Choroid plexus epithelial cell (primary cell): Measurements from ENCODE around the gene COL5A1.
"Not testable (repeated sequence)": the region's sequence is repeated elsewhere in the genome, so short reads cannot be mapped to it uniquely, and the experiment has no call there.

Experiments
- DNase-seq: peaks from one replicate; pipeline ENCODE4 v3.0.0-alpha.2; 2010; ENCODE audit warnings: low read depth
- H3K4me3 ChIP-seq: 2 replicates; pipeline ENCODE4 v1.5.1; 2011; ENCODE audit warnings: low read depth, mild to moderate bottlenecking, control low read depth, low read length, moderate library complexity
- CTCF ChIP-seq: conservative IDR thresholded peaks from 2 replicates; pipeline ENCODE4 v1.5.1; 2011; ENCODE audit warnings: low read depth, mild to moderate bottlenecking, control low read depth, inconsistent platforms, low read length, moderate library complexity

Gene COL5A1

GRCh38 chr9:134663753-134664415 lies 22.3 kb downstream of the COL5A1 start:
- peak; percentile 60 for TF ChIP-seq CTCF
- DNase-seq, result no peak
- no peak overlapping the region for H3K4me3 ChIP-seq

- no peak for TF ChIP-seq CTCF
- H3K4me3 ChIP-seq, result no peak overlapping the region
- no peak for DNase-seq
Observed at GRCh38 chr9:134664446-134664845, 22.8 kb downstream of the COL5A1 start.

- H3K4me3 ChIP-seq, result no peak overlapping the region
- no peak for DNase-seq
- TF ChIP-seq CTCF, result no peak
Observed at GRCh38 chr9:134666208-134666607, 24.6 kb downstream of the COL5A1 start.

GRCh38 chr9:134666831-134667230 lies 25.2 kb downstream of the COL5A1 start:
- no peak for TF ChIP-seq CTCF
- no peak for DNase-seq
- H3K4me3 ChIP-seq, result no peak overlapping the region

- DNase-seq, H3K4me3 ChIP-seq: not testable (repeated sequence)
Observed at GRCh38 chr9:134668977-134669376, 27.4 kb downstream of the COL5A1 start.

GRCh38 chr9:134669399-134669955 lies 27.9 kb downstream of the COL5A1 start:
- H3K4me3 ChIP-seq, result no peak overlapping the region
- peak; percentile 57 for DNase-seq
- no peak for TF ChIP-seq CTCF

- TF ChIP-seq CTCF, result no peak
- H3K4me3 ChIP-seq, result no peak overlapping the region
- DNase-seq, result peak; percentile 95
Observed at GRCh38 chr9:134670042-134670525, 28.5 kb downstream of the COL5A1 start.
